ENCODE results near the gene GARIN5A. TPM values are rescaled to one million over a fixed set of nuclear protein-coding genes. Genes with fewer than 3 reads are reported as not detected.

GARIN5A gene
- total and polyA plus RNA-seq, 7 donors = 1.2 to 5.3 (median 2.7) TPM

GRCh38 chr19:50490411-50490811 is 13.8 kb upstream of the GARIN5A start:
- H3K27ac ChIP-seq = peak overlapping the region; percentile 67
- intact Hi-C loops (cut with DNase I) = no loop called here
- peak in 2 of 4 donors; percentile 4 to 5 for ATAC-seq
- peak overlapping the region; percentile 31 for H3K4me3 ChIP-seq
- peaks cover 0 to 14% of the 10 kb centered on the region in 2 donors for H3K36me3 ChIP-seq (ENCODE audit: insufficient read depth in 1 of 2, low read depth in 1 of 2)
- DNase-seq = peak in 1 of 2 donors; percentile 52
- no peak for TF ChIP-seq CTCF (IDR thresholded peaks at IDR 0.05)
- no peaks in the 10 kb centered on the region for H3K27me3 ChIP-seq (ENCODE audit: insufficient read depth in 3 of 3, low read length in 2 of 3)
- H3K9me3 ChIP-seq = no peaks in the 10 kb centered on the region
- WGBS, 3 donors = 75 to 81% (median 78%) methylated on average over 18 of the region's 18 CpGs
- H3K4me1 ChIP-seq = peaks cover 19% of the 10 kb centered on the region

GRCh38 chr19:50489461-50490011 is 12.9 kb upstream of the GARIN5A start:
- H3K27me3 ChIP-seq (ENCODE audit: insufficient read depth in 3 of 3, low read length in 2 of 3) = no peaks in the 10 kb centered on the region
- peak in 2 of 4 donors; percentile 10 to 16 for ATAC-seq
- DNase-seq = peak; percentile 30 to 53
- H3K27ac ChIP-seq = peak overlapping the region; percentile 67
- no peak for TF ChIP-seq CTCF (IDR thresholded peaks at IDR 0.05)
- H3K36me3 ChIP-seq (ENCODE audit: insufficient read depth in 1 of 2, low read depth in 1 of 2) = peaks cover 0 to 14% of the 10 kb centered on the region in 2 donors
- WGBS, 3 donors = 32 to 46% (median 36%) methylated on average over 24 of the region's 24 CpGs
- no peaks in the 10 kb centered on the region for H3K9me3 ChIP-seq
- intact Hi-C loops (cut with DNase I) = no loop called here
- no peak overlapping the region for H3K4me3 ChIP-seq
- peaks cover 19% of the 10 kb centered on the region for H3K4me1 ChIP-seq

- no peak for ATAC-seq
- WGBS, 3 donors = 51 to 55% (median 53%) methylated on average over 12 to 13 of the region's 13 CpGs
- peaks cover 19% of the 10 kb centered on the region for H3K4me1 ChIP-seq
- no peak for TF ChIP-seq CTCF (IDR thresholded peaks at IDR 0.05)
- no peaks in the 10 kb centered on the region for H3K9me3 ChIP-seq
- peak overlapping the region; percentile 67 for H3K27ac ChIP-seq
- no peaks in the 10 kb centered on the region for H3K27me3 ChIP-seq (ENCODE audit: insufficient read depth in 3 of 3, low read length in 2 of 3)
- peak in 1 of 2 donors; percentile 26 for DNase-seq
- intact Hi-C loops (cut with DNase I) = no loop called here
- no peak overlapping the region for H3K4me3 ChIP-seq
- peaks cover 0 to 14% of the 10 kb centered on the region in 2 donors for H3K36me3 ChIP-seq (ENCODE audit: insufficient read depth in 1 of 2, low read depth in 1 of 2)
Observed at GRCh38 chr19:50488389-50489194, 11.9 kb upstream of the GARIN5A start.

GRCh38 chr19:50486823-50487515 is 10.3 kb upstream of the GARIN5A start:
- intact Hi-C loops (cut with DNase I) = no loop called here
- Histone ChIP-seq H3K4me3 (no peak overlapping the region), H3K4me1 (peaks cover 19% of the 10 kb centered on the region), H3K27me3 (ENCODE audit: insufficient read depth in 3 of 3, low read length in 2 of 3) (no peaks in the 10 kb centered on the region), H3K36me3 (ENCODE audit: insufficient read depth in 1 of 2, low read depth in 1 of 2) (peaks cover 0 to 25% of the 10 kb centered on the region in 2 donors), H3K9me3 (no peaks in the 10 kb centered on the region), H3K27ac (no peak overlapping the region)
- TF ChIP-seq CTCF (IDR thresholded peaks at IDR 0.05) = peak; percentile 56
- 72 to 76% (median 74%) methylated on average over 18 of the region's 18 CpGs for WGBS, 3 donors
- peak; percentile 66 to 74 for DNase-seq
- peak in 1 of 4 donors; percentile 17 for ATAC-seq

Measured in psoas muscle (tissue), 8 donors.